Activated CD8-positive, alpha-beta memory T cell treated with anti-CD3 and anti-CD28 coated beads, Interleukin-2, amount 50 U/mL, for 1 hour (primary cell): ENCODE results near the gene OOSP4B.
"Not testable (repeated sequence)": the region's sequence is repeated elsewhere in the genome, so short reads cannot be mapped to it uniquely, and the experiment has no call there.

ENCODE experiments used
- DNase-seq: peaks from one replicate; pipeline ENCODE4 v3.0.0-alpha.2; 2020; ENCODE audit errors: extremely low read depth

The OOSP4B gene

GRCh38 chr11:60059521-60060240 is 42.7 kb downstream of the OOSP4B start:
- no peak for DNase-seq

DNA sequence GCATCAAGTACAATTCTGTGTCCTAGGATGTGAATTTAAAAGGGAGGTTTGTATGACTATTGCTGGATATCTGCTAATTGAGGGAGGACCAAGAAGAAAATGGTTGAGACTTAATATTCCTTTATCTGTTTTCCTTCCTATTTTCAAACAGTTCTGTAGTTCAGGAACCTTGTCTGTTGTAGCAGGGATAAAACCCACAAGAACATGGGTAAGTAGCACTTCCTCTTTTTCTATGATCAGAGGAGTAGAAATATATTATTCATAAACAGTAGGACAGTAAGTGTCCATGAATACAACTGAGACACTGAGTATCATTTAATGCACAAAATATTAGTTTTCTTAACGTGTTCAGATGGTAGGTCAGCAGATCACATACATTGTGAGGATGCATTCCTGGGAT is 47.1 kb downstream of the OOSP4B start:
- DNase-seq: no peak

DNA sequence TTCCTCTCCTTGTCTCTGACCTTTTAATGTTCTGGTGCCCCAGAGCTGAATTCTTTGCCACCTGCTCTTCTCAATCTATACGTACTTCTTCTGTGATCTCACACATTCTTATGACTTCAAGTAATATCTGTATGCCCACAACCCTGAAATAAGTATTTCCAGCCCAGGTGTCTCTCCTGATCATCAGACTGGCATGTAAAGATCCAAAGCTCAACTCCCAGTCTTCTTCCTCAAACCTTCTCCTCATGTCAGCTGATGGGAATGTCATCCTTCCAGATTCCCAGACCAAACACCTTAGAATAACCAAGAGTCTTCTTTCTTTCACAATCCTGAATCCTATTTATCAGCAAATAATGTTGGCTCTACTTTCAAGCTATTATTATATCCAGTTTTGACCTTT is 48.8 kb downstream of the OOSP4B start:
- no peak for DNase-seq

- DNase-seq: no peak
Observed at GRCh38 chr11:60069450-60069849, 52.5 kb downstream of the OOSP4B start.

DNA sequence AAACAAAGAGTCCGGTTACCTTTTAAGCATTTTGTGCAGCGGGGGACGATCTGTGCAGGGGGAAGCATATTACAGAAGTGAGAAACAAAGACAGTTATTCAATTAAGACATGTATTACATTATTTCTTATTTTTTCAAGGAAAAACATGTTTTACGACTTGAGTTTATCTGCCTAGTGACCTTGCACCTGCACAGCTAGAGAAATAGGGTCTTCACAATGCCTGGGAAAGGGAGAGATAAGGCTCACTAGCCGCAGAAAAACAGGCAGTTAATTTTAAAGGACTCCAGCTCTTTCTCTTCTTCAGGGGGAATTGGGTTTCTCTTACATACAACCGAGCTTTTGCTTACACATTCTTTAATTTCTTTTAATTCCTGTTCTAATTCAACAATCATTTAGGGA is 54.7 kb downstream of the OOSP4B start:
- not testable (repeated sequence) for DNase-seq

GRCh38 chr11:60077216-60077817 is 60.3 kb downstream of the OOSP4B start:
- DNase-seq: no peak

- no peak for DNase-seq
Observed at GRCh38 chr11:60077981-60078380, 61.0 kb downstream of the OOSP4B start.

- DNase-seq: no peak
Observed at GRCh38 chr11:60078745-60079144, 61.8 kb downstream of the OOSP4B start.

GRCh38 chr11:60080535-60080934 is 63.6 kb downstream of the OOSP4B start:
- DNase-seq: no peak
